GM19240 (cell line): ENCODE data around the gene AFDN.

Experiments
- DNase-seq: peaks from one replicate; pipeline ENCODE4 v3.0.0; 2011; ENCODE audit warnings: low spot score; ENCODE audit not compliant: insufficient read length

The AFDN gene

DNA sequence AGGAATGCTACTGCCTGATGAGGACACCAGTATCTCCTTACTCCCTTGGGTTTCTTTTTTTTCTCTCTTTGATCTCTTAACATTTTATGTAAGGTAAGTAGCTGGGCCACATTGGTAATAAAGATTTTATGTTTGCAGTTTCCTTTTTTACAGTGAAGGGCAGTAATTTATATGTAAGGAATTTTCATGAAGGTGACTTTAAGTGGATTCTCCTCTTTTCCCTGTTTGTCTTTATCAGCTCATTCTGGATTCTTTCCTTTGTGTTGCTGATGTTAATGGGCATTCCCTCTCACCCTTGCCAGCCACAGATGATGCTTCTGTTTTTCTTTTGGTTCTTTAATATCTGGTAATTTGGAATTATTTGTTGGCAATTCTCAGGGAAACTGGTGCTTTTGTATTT is 34.7 kb downstream of the AFDN start:
- no peak for DNase-seq

- no peak for DNase-seq
Observed at GRCh38 chr6:167863897-167864296, 37.2 kb downstream of the AFDN start.

GRCh38 chr6:167866642-167867041 is 39.9 kb downstream of the AFDN start:
- no peak for DNase-seq

- DNase-seq, result no peak
Observed at GRCh38 chr6:167870321-167870720, 43.6 kb downstream of the AFDN start.

DNA sequence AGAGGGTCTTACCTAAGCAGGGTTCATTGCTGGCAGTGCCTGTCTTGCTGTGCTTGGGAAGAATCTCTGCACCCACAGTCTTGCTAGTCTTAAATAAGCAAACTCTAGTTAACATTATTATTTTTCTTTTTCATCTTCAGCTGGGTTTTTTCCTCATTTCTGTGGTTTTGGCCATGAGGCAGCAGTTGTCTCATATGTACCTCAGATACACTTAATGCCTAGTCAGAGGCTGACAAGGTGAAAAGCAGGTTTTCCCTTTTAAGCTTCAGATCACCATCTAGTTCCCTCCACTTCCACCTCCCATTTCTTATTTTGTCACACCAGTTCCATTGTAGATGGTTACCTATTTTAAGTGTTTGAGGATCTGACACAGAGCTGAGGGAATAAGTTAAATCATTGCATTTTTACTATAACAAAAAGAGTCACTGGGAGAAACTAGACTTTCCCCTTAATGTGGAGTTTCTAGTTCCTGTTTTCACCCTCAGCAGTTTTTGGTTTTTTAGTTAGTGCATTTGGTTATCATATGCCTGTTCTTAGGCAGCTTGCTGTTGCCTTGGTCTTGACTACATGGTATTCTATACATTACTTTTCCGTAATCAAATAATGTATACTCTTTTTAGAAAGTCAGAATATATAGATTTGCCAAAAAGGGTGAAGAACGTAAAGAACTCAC is 46.0 kb downstream of the AFDN start:
- no peak for DNase-seq

GRCh38 chr6:167877994-167878779 is 51.5 kb downstream of the AFDN start:
- no peak for DNase-seq

DNA sequence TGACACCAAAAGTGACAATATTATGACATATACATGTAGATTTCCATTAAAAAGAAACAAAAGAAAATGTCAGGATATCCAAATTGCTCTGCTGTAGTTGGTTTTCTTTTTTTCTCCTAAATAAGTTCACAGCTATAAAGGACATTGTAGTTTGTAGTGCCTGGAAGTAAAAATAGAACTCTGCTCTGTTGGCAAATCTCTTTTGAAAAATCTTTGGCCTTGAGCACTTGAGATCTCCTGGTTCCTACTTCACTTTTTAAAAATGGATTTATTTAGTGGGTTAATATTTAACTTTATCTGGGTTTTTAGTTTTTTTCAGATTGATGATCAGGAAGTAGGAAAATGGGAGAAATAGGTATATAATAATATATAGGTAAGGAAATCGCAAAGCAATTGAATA is 52.9 kb downstream of the AFDN start:
- DNase-seq, result no peak

DNA sequence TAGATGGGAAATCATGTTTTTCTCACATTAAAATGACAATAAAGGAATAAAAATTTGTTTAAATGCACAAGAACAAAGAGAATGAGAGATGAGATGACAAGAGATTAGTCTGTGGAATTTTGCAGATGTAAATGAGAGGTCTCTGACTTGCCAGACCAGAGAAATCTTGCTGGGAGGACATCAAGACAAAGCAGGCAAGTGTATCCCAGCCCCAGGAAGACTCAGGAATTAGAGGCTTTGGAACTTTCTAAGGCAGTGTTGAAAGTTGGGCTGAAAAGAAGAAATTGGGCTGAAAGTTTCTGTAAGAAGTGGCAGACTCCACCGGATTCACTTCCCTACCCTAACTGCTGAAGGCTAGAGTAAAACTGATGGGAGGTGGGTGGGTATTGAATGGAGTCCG is 54.6 kb downstream of the AFDN start:
- no peak for DNase-seq

- DNase-seq, result no peak
Observed at GRCh38 chr6:167882244-167882643, 55.5 kb downstream of the AFDN start.

DNA sequence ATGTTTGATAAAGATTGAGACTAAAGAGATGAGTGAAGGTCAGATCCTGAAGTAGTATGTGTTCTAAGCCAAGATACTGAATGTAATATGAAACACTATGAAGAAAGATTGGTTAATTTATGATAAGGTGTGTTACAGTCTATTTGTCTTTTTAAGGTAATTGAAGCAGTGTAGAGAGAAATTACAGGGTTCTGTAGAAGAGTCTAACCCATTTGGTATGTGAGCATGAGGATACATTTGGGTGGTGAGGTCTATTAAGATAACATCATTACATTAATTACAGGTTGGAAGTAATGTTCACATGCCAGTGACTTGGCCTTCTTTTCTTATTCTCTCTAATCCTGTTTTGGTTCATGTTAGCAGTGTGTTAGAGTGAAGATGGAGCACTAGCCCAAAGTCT is 61.4 kb downstream of the AFDN start:
- DNase-seq, result no peak

- no peak for DNase-seq
Observed at GRCh38 chr6:167892835-167893815, 66.4 kb downstream of the AFDN start.

- no peak for DNase-seq
Observed at GRCh38 chr6:167894965-167895364, 68.3 kb downstream of the AFDN start.

GRCh38 chr6:167896648-167897047 is 69.9 kb downstream of the AFDN start:
- DNase-seq, result no peak

DNA sequence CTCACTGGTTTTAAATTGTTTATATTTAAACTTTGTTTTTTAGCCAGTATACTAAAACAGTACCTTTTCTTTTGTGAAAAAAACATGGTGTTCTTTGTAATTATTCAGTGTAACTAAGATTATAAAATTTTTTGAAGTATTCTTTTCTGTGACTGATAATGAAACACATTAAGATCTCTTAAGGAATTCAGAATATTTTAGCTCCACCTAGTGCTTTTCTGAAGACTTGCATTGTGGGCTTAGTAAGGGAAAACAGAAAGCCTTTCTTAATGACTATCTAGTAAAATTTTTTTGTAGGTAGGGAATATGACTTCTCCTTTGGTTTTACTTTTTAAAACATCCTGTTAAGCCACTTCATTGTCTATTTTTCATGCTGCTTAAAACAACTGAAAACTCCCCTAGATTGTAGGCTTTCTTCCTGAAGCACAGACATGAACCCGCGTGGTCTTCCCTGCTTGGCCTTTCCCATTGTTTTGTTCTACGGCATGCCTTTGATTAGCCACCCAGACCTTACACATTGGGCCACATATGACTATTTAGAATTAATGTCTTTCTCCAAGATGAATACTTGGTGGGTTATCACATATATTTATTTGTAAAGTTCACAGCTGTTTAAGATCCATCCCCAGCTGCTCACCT is 72.1 kb downstream of the AFDN start:
- DNase-seq, result no peak

GRCh38 chr6:167904791-167905190 is 78.1 kb downstream of the AFDN start:
- DNase-seq, result no peak

DNA sequence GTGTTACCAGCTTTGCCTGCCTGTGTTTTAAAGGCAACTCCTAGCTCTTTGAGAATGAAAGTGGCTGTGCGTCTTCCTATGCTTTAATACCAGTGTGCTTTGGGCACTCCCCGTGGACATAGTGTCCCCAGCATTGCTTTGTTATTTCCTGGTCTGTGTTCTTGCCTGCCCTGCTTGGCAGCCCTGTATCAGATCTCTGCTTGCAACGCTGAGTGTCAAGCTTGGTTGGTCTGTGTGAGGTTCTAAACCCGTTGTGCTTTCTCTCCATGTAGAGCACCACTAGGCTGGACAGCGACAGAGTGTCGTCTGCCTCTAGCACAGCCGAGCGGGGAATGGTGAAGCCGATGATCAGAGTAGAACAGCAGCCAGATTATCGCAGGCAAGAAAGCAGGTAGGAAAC is 80.2 kb downstream of the AFDN start:
- DNase-seq, result no peak

DNA sequence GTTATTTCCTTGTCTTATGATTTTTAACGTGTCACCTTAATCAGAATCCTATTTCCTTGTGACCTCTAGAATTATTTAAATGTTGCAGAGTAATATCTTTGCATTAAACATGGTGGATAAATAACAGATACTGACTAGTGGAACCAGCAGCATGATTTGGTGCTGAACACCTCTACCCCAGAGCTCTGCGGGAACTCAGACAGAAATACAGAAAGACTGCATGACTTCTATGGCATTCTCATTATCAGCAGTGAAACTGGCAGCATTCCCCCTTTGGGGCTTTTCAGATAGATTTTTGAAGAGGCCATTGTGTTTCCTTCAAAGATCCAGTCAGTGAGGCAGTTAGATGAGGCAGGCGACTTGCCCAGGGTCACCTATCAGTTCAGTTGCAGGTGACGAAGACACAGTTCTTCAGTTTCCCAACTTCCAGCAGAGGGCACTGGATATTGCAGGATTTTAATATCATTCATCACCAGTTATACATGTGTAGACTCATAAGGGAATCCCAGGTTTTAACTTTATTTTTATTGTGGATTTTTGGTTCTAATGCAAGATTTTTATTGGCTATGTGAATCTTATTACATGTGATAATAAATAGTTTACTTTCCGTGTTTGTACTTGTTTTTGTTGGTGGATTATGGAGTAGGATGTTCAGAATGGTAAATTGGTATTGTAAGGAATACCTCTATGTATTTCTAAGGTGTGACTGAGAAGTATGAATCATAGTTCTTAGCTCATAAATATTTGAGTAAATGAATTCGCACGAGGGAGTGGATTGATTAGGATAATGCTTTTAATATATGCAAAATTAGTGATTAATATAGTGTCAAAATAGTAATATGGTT is 81.3 kb downstream of the AFDN start:
- no peak for DNase-seq

DNA sequence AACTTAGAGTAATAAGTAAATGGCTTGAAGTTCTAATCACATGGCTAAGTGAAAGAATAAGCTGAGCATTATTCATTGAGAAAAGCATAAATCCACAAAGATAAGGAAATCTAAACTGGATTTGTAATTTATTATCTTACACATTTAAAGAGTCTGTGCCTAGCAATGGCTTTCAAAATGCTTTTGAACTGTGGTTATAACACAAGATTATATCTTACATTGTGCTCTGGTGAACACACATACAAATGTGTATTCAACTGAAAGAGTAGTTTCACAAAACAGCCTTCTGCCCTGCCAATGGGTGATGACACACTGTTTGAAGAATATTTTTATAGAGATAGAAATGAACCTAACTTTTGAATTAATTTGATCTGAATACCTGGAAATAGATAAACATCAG is 83.3 kb downstream of the AFDN start:
- no peak for DNase-seq

DNA sequence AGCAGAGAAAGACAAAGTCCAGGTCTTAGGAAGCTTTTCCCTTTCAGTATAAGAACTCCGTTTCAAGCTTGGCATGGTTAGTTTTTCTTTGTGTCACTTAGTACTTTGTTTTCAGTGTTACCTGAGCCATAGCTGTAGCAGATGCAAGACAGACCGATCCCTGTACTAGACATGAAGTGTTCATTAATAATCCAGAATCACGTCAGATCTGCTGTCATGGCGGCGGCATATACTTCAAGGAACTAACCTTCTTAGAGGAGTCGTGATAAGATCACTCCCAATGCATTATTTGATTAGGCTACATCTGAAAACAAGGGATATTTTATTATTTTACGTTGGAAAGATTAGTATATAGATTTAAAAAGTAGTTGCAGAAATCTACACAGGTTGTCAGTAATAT is 83.9 kb downstream of the AFDN start:
- DNase-seq, result no peak

DNA sequence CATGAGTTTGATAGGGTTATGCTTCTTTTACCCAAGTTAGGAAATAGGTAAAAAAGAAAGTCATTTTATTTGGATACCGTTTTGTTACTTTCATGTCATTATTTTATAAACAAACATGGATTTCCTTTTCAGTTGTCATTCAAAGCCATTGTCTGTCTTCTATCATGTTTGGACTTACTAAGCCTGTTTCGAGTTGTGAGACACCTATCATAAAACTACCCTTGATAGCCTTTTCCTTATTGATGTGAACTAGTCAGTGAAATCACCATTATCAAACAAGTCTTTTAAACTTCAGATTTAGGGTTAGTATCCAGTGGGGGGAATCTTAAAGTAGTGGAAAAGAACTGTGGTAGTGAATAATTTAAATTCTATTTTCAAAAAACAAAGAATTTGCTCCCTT is 85.8 kb downstream of the AFDN start:
- no peak for DNase-seq

DNA sequence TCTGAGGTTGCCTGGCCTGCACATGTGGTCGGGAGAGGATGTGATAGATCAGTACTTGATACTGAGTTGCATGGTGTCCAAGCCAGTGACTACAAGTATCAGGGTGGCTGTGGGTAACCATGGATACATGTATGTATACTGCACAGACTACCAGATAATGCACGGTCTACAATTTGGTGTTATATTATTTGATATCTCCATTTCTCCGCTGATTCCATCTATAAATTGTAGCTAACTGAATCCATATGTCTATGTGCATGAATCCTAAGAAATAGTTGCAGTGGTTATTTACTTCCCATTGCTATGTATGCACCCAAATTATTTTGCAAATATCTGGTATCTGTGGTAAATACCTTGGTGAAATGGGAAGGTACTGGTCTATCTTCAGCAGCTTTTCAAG is 87.0 kb downstream of the AFDN start:
- no peak for DNase-seq
